GM12874 (cell line): Measurements from ENCODE around the gene HDHD5.

Experiments used
- CTCF ChIP-seq: IDR thresholded peaks from 2 replicates; pipeline ENCODE4 v1.5.1; 2011; ENCODE audit warnings: low read depth, mild to moderate bottlenecking, control low read depth, low read length, moderate library complexity; ENCODE audit not compliant: insufficient read depth

The HDHD5 gene

GRCh38 chr22:17101475-17102296, 57.4 kb downstream of the HDHD5 start:
- no peak for TF ChIP-seq CTCF

GRCh38 chr22:17100621-17101020, 58.5 kb downstream of the HDHD5 start:
- no peak for TF ChIP-seq CTCF

- no peak for TF ChIP-seq CTCF
These were observed 60.7 kb downstream of the HDHD5 start for GRCh38 chr22:17098379-17098819.

- no peak for TF ChIP-seq CTCF
These were observed 61.4 kb downstream of the HDHD5 start for GRCh38 chr22:17097701-17098100.

- no peak for TF ChIP-seq CTCF
These were observed 62.0 kb downstream of the HDHD5 start for GRCh38 chr22:17097062-17097461.

DNA sequence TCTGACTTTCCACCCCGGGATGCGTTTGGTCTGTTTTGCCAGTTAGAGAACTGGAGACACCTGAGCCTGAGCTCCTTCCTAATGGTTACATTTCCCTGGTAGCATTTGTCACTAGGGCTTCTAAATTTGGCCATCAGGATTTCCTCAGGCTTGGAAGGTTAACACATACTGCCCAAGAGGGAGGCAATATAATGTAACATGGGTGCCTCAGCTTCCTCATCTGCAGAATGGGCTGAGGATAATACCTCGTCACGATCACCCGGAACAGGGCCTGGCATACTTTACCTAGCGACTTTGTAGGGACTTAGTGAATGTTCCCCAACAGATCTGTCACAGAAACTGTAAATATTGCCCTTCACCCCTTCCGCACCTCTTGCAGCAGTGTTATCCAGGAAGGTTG, 63.0 kb downstream of the HDHD5 start:
- TF ChIP-seq CTCF = no peak

GRCh38 chr22:17095538-17095937, 63.5 kb downstream of the HDHD5 start:
- TF ChIP-seq CTCF = no peak
